Midbrain (tissue), 1 donor: ENCODE data around the gene GDNF.
"Not testable (repeated sequence)": the region's sequence is repeated elsewhere in the genome, so short reads cannot be mapped to it uniquely, and the experiment has no call there.

Source experiments
- DNase-seq: peaks from one replicate; lab custom pipeline; 2025; lab: John Stamatoyannopoulos, UW

GDNF gene, protein sequence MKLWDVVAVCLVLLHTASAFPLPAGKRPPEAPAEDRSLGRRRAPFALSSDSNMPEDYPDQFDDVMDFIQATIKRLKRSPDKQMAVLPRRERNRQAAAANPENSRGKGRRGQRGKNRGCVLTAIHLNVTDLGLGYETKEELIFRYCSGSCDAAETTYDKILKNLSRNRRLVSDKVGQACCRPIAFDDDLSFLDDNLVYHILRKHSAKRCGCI

DNA sequence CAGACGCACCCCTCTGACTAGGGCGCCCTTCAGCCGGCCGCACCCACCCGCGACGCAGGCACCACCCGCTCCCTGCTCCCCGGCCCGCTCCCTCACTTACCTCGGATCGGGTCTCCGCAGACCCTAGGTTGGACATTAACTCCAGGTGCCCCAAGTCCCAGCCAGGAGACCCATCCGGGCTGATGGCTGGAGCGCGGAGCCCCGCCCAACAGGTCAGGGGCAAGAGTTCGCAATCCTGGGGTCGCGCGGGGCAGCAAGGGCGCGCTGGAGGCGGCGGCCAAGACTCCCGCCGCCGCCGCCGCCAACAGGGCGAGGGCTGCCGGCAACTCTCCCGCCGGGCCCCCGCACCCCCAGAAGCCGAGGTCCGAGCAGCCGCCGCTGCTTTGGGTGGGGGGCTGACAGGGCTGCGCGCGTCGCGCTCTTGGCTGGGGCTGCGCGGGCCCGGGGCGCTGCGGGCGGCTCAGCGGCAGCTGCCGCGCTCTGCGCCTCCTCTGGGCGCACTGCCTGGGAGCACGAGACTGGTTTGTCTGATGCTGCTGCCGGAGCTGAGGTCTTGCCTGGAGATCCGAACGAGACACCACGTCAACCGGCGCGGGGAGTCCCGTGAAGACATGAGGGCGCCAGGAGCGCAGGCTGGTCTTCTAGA is at the start of gene GDNF:
Gene GDNF, minus strand, starts transcription at position 635 of the 646 bp plus-strand sequence. CDS start 5,245 bp downstream, outside the sequence.
- peak; percentile 52 for DNase-seq

DNA sequence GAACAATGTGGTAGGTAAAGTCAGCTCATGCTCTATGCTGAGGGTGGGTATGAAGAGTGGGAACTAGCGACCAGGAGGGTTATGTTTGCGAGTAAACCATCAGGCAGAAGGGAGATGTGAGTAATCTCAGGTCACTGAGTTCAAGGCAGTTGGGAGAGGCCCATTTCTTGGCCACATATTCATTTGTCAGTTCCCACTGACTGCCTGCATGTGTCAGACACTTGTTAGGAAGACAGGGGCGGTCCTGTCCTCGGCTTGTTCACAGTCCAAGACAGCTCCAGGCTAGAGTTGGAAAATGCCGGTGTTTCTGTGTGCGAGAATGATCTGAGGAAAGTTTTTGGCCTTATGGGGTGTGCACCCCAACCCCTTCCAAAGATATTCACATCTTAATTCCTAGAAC is 48.6 kb upstream of the GDNF start:
- no peak for DNase-seq

DNA sequence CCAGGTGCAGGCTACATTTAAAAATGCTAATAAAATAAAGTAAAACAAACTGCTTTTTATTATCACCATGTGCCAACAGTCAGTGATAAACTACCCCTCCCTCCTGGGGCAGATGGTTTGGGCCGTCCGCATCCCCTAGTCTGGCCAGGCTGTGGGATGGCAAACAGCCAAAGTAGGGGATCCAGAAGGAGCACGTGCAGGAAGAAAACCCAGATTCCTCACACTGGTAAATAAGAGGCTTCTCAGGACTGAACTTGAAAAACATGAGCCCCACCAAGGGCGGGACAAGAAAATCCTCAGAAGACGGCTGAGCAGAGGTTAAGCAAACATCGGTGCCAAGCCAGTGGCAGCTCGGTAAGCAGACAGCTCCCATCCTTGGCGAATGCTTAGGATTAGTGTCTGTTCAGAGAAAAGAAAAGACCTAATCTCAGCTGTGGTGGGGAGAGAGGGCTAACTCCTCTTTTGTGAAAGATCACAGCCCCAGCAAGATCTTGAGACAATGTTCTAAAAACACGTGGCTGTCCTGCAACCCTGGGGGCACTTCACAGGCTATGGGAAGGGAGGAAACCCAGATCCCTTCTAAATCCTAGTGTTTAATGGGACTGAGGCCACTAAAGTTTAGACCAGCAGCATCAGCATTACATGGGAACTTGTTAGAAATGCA is 46.5 kb upstream of the GDNF start:
- no peak for DNase-seq

DNA sequence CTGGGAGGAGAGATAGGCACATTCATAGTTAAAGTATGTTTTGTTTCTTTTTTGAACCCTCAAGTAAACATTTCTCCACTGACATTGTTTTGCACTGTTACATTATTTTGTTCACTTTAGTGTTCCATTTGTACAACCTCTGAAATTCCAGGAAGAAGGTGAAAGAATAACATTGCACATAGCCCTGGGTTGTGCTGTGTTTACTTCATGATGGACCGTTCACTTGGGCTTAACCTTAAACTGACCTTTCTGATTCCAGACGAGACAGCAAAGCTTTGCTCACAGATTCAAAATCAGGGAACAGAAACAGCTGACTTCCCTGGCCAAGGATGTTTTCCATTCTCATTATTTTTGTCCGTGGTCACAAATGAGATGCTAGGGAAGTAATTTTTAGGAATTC is 42.8 kb upstream of the GDNF start:
- DNase-seq, result no peak

- no peak for DNase-seq
These were observed 41.5 kb upstream of the GDNF start for GRCh38 chr5:37881359-37881758.

DNA sequence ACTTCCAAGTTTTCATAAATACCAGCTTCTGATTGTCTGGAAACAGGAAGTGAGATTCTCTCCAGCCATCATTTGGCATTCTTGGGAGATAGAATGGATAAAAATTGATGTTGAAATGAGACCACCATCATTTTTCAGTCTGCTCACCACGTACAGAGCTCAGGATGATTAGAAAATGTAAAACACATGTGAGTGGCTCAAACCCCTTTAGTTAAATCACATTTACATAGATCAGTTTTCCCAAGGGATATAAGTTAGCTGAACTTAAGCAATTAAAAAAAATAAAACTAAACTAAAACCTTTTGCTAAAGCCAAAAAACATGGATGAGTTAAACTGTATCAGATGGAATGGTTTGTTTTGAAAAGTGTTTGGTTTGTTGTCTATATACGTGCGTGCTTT is 37.1 kb upstream of the GDNF start:
- DNase-seq, result no peak

GRCh38 chr5:37876245-37876644 is 36.4 kb upstream of the GDNF start:
- DNase-seq, result no peak

DNA sequence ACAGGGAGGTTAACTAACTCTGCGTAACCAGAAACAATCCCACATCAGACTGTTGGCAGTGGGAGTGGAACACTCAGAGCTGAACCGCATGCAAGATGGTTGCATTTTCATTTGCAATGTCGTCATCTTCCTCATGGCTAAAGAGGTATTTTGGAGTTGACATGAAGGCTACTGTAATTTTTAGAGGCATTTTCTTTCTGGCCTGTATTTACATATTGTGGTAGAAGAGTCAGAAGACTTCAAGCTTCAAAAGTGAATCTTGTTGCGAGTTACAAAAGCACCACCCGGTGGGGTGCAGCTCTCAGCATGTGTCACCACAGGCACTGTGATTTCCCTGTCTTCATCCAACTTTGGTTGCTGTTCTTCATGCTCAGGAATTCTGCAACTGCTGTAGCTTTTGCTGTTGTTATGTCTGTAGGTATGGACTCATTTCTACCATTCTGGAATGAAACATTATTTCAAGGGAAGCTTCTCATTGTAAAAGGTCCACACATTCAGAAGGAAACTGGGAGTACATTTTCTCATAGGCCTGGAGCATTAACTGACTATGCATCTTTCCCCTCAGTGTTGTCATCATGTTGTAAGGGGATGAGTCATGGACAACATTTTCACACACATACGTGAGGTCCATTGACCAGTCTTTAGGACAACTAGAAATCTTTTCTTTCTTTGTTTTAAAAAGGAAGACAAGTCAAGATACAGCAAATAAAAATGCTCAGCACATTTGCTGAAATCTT is 35.4 kb upstream of the GDNF start:
- no peak for DNase-seq

- DNase-seq, result no peak
These were observed 34.1 kb upstream of the GDNF start for GRCh38 chr5:37873988-37874387.

DNA sequence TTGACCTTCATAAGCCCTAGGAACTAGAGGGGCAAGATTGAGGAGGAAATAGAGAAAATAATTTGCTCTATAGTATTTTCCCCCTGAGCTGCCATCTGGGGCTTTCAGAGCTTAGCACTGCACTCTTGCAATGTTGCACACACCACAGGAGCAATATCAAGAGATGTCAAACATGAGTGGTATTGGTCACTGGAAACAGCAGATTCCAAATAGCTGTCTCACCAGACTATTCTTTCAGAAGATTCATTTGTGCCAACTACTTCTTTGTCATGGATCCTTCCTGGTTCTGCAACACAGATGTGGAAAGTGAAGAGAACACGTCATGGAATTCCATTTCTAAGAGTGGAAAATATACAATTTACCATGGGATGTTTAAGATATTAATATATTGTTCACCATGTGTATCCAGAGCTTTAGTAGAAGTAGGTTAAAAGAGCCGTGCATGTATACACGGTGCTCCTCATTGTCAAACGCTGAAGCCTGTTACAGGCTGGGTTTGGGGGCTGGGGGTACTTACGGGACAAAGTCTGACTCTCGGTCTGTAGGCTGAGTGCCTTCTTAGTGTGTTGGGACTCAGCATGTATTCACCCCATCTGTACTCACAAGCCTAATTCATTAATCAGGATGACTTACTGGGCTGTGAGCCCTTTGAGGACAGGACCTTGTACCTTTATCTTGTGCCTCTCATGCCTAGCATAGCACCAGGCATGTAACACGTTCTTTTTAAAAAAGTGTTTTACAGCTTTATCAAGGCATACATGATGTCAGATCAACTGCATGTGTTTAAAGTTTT is 31.4 kb upstream of the GDNF start:
- no peak for DNase-seq

DNA sequence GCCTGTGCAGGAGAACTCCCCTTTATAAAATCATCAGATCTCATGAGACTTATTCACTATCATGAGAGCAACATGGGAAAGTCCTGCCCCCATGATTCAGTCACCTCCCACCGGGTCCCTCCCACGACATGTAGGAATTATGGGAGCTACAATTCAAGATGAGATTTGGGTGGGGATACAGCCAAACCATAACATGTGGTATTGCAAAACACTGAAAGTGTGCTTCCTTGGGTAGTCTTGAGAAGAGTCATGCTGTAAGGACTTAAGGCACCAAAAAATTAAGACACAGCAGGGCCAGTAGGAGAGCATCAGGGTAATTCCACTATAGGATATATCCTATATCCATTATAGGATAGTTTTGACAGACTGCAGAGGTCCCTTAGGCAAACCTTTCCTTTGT is 29.4 kb upstream of the GDNF start:
- no peak for DNase-seq

GRCh38 chr5:37867654-37868053 is 27.8 kb upstream of the GDNF start:
- DNase-seq, result no peak

GRCh38 chr5:37862907-37863306 is 23.1 kb upstream of the GDNF start:
- not testable (repeated sequence) for DNase-seq

GRCh38 chr5:37860206-37860605 is 20.4 kb upstream of the GDNF start:
- no peak for DNase-seq

- DNase-seq, result no peak
These were observed 20.0 kb upstream of the GDNF start for GRCh38 chr5:37859805-37860204.

- no peak for DNase-seq
These were observed 18.4 kb upstream of the GDNF start for GRCh38 chr5:37858250-37858649.

DNA sequence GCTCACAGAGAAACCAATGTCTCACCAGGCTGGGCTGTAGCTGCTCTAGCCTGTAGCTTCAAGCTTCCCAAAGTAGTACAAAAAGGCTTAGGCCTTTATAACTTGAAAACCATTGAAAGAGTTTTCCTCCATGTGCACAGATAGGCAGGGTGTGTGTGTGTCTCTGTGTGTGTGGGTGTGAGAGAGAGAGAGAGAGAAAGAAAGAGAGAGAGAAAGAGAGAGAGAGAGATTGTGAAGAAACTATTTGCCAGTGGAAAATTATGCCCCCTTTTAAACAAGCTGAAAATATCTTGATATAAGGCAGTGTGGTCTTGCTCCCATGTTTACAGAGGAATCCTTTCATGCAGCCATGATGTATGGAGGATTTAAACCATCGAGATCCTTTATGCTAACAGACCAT is 17.9 kb upstream of the GDNF start:
- no peak for DNase-seq

- no peak for DNase-seq
These were observed 15.6 kb upstream of the GDNF start for GRCh38 chr5:37855438-37855837.

GRCh38 chr5:37851305-37851704 is 11.5 kb upstream of the GDNF start:
- no peak for DNase-seq

- DNase-seq, result no peak
These were observed 10.5 kb upstream of the GDNF start for GRCh38 chr5:37850226-37850865.

DNA sequence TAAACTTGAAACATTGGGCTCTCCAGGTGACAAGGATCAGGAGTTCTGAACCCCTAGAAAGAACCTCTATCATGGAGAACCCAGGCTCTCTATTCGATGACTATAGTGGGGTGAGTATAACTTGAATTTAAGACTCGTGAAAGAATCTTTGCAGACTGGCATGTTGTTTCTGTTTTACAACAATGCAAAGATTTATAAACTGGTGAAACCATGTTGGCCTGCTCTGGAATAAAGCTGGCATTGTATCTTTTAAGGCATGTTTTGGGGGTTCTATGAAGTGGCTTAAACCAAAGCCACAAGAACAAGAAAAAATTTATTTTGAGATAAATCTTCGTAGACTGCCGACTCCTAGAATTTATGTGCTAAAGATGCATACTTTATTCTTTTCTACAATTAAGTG is 9.8 kb upstream of the GDNF start:
- DNase-seq, result no peak
